ENCODE results near the gene RUSC1.
"Not testable (repeated sequence)": the region's sequence is repeated elsewhere in the genome, so short reads cannot be mapped to it uniquely, and the experiment has no call there.

RUSC1 gene

DNA sequence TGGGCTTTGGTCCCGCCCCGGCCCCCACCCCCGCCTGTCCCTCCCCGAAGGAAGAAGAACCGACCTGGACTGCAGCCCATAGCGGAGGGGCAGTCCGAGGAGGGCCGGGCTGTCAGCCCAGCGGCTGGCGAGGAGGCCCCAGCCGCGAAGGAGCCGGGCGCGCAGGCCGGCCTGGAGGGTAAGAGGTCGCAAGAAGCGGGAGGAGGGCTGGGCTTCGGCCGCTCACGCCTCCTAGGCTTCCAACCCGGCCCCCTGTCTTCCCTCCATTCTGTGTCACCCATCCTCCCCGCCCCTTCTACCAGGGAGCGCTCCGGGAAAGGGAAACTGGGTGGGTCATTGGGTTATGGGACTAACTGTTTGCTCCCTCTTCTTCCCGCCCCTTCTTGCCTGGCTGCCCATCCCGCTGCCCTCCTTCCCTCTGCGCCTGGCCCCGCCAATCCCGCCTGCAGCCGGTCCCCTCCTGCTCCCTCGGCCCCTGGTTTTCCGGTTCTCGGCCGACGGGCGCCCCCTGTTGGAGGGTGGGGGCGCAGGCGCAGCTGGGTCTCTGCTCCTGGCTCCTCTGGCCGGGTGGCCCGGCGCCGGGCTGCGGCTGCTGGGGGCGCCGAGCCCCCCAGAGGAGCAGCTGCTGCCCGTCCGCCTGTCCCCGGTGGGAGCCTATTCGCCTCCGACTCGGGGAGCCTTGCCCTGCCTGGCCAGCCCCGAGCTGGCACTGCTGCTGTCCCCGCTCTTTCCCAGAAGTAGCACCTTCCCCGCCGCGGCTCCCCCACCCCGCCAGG is 2.4 kb downstream of the RUSC1 start:
- FAIRE-seq (peak; percentile 4), DNase-seq (ENCODE audit: insufficient read length, low spot score) (peak; percentile 76)

DNA sequence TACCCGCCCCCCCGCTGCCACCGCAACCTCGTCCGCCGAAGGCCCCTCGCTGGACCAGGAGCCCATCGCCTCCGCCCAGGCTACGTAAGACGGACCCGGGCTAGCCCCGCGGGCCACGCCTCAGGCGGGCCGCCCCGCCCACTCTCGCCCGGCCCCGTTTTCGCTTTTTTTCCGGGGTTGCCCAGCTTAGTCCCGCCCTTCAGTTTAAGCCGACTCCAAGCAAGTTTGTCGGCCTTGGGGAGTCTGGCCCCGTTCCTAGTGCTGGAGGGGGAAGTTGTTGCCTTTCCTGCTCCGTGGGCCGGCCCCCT is 3.0 kb downstream of the RUSC1 start:
- peak; percentile 77 for FAIRE-seq

GRCh38 chr1:155324037-155324716 is 3.5 kb downstream of the RUSC1 start:
- FAIRE-seq = peak; percentile 69
- peak; percentile 95 for DNase-seq (ENCODE audit: insufficient read length, low spot score)

More for the DNA sequence above, 3.0 kb downstream of the RUSC1 start:
- peak; percentile 78 for DNase-seq (ENCODE audit: insufficient read length, low spot score)

DNA sequence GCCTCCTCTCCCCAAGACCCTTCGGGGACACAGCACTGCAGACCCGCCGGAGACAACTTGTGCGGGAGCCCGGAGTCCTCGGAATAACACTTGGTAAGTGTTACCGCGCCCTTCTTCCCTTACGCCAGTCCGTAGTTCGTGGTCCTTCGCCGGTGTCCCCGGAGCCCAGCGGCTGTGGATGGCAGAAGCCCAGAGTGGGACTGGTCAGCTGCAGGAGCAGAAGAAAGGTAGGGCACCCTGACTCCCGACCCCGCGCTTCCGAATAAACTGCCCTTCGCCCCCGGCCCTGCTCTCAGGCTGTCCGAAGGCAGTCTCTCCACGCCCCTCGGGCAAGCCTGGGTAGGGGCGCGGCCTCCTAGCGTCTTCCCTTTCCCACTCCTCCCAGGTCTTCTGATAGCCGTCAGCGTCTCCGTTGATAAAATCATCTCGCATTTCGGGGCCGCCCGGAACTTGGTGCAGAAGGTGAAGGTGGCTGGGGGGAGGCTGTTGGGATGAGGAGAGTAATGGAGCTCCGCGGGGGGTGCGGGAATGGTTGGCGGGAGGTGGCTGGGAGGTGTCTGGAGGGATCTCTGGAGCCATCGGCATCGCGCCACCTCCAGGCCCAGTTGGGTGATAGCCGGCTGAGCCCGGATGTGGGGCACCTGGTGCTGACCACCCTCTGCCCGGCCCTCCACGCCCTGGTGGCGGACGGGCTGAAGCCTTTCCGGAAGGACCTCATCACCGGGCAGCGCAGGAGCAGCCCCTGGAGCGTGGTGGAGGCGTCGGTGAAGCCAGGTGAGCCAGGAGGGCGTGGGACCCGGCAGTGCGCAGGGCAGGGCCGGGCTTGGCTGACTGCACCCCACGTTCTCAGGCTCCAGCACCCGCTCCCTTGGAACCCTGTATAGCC is 4.3 kb downstream of the RUSC1 start:
- FAIRE-seq (no peak), DNase-seq (ENCODE audit: insufficient read length, low spot score) (peak; percentile 49)

GRCh38 chr1:155325603-155325893 is 4.9 kb downstream of the RUSC1 start:
- FAIRE-seq (no peak), DNase-seq (ENCODE audit: insufficient read length, low spot score) (no peak)

GRCh38 chr1:155326020-155326526 is 5.4 kb downstream of the RUSC1 start:
- FAIRE-seq = no peak

GRCh38 chr1:155326631-155327037 is 5.9 kb downstream of the RUSC1 start:
- FAIRE-seq (no peak), DNase-seq (ENCODE audit: insufficient read length, low spot score) (no peak)

More at GRCh38 chr1:155326020-155326526, 5.4 kb downstream of the RUSC1 start:
- DNase-seq (ENCODE audit: insufficient read length, low spot score) = no peak

DNA sequence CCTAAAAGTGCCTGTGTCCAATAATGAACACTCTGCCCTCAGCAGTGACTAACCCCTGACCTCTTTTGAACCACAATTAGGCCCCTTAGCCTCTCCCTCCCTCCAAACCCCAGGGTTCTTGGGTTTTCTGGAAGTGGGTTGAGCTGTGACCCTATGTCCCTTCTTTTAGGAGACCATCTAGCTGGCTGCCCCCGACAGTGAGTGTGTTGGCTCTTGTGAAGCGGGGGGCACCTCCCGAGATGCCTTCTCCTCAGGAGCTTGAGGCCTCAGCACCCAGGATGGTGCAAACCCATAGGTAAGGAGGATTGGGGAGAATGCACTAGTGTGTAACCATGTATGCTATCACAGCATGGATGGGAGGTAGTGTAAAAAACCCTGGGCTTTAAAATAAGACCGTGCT is 7.3 kb downstream of the RUSC1 start:
- DNase-seq (ENCODE audit: insufficient read length, low spot score) (no peak), FAIRE-seq (no peak)

GRCh38 chr1:155328856-155329255 is 8.2 kb downstream of the RUSC1 start:
- DNase-seq (ENCODE audit: insufficient read length, low spot score); FAIRE-seq: not testable (repeated sequence)

DNA sequence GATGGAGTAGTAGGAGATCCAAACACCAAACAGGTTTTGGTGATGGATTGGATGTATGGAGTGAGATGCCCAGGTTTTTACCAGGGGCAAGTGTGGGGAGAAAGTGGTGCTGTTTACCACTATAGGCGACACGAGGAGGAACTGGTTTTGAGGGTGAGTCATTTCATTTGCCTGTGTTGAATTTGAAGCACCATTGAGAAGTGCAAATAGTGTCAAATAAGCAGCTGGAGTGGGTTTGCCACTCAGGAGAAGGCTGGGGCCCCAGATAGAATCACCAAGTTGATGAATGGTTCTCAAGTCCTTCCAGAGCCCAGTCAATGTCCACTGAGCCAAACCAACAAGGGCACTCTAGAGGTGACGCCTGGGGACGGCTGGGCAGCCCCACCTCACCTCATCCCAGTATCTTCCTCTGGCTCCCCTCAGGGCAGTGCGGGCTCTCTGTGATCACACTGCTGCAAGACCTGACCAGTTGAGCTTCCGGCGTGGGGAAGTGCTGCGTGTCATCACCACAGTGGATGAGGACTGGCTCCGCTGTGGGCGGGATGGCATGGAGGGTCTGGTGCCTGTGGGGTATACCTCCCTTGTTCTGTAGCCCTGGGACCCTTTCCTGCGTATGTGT is 9.4 kb downstream of the RUSC1 start:
- no peak for DNase-seq (ENCODE audit: insufficient read length, low spot score)

DNA sequence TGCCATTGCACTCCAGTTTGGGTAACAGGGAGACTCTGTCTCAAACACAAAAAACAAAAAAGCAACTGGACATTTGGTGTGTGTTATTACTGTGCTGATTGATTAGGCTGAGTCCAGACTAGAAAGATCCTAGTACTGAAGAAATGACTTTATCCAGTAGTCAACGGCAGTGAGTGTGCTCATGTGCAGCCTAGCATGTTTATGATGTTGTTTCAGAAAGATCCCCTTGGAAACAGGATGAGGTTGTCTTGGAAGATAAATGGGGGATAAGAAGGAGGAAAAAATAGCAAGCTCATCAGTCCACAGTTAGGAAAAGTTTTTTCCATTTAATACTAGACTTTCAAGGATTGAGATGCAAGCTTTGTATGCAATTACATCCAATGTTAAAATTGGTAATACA is 14.3 kb downstream of the RUSC1 start:
- DNase-seq (ENCODE audit: insufficient read length, low spot score) (no peak), FAIRE-seq (no peak)

More for the DNA sequence above, 9.4 kb downstream of the RUSC1 start:
- no peak for FAIRE-seq

GRCh38 chr1:155339515-155340097 is 18.9 kb downstream of the RUSC1 start:
- DNase-seq (ENCODE audit: insufficient read length, low spot score) = no peak
- FAIRE-seq = no peak

- DNase-seq (ENCODE audit: insufficient read length, low spot score) = no peak
- no peak for FAIRE-seq
Observed at GRCh38 chr1:155342842-155343241, 22.1 kb downstream of the RUSC1 start.

- DNase-seq (ENCODE audit: insufficient read length, low spot score) (no peak), FAIRE-seq (no peak)
Observed at GRCh38 chr1:155352631-155353030, 31.9 kb downstream of the RUSC1 start.

DNA sequence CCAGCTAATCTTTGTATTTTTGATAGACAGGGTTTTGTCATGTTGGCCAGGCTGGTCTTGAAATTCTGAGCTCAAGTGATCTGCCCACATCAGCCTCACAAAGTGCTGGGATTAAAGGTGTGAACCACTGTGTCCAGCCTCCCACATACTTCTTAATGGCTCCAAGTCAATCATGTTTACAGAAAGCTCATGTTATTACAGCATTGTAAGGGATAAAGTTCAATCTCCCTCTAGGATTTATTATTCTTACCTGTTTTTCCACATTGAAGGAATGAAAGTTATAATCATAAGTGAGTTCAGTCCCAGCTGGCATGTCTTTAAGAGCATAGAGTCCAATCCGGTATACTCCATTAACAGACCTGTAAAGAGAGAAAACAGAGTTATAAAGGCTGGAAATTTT is 39.4 kb downstream of the RUSC1 start:
- FAIRE-seq = no peak
- DNase-seq (ENCODE audit: insufficient read length, low spot score) = no peak

DNA sequence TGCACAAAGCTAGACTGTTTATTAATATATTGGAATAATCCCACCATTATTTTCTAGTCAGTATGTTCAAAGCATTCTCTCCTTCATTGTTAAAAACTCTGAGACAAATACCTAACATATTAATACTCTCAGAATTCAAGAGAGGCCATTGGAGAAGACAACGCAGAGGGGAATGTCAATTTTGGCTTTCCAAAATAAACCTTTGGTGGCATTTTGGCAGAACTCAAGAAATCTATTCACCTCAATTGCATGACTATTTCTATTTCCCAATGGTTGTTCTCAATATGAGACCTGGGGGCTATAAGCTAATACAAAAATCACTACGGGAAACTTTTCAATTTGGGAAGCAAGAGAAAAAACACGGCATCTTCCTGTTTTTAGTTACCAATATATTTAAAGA is 58.5 kb downstream of the RUSC1 start:
- no peak for FAIRE-seq

DNA sequence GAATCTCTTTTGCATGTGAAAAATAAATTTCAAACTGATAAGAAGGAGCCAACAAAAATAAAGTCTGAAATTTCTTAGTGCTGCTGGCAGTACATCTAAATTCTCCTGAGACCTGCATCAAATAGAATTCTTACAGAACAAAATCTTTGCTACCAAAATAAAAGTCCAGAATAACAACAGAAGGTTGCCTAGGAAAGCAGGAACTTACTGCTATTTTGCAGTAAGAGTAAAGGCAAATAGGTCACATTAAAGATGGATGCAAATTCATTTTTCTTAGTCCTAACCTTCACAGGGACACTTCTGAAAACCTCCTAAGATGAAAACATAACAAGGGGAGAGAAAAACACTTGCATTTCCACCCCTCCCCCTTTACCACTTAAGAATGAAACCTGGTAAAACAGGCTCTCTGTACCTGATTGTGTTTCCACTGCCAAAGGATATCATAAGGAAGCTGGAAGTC is 59.0 kb downstream of the RUSC1 start:
- FAIRE-seq (no peak), DNase-seq (ENCODE audit: insufficient read length, low spot score) (no peak)

More for the DNA sequence above, 58.5 kb downstream of the RUSC1 start:
- no peak for DNase-seq (ENCODE audit: insufficient read length, low spot score)
